CD4-positive, alpha-beta T cell treated with Interleukin-15 for 1 hour (primary cell): Measurements from ENCODE around the gene SMPD3.

Source experiments
- DNase-seq: peaks from one replicate; pipeline ENCODE4 v3.0.0-alpha.2; 2020

The SMPD3 gene

DNA sequence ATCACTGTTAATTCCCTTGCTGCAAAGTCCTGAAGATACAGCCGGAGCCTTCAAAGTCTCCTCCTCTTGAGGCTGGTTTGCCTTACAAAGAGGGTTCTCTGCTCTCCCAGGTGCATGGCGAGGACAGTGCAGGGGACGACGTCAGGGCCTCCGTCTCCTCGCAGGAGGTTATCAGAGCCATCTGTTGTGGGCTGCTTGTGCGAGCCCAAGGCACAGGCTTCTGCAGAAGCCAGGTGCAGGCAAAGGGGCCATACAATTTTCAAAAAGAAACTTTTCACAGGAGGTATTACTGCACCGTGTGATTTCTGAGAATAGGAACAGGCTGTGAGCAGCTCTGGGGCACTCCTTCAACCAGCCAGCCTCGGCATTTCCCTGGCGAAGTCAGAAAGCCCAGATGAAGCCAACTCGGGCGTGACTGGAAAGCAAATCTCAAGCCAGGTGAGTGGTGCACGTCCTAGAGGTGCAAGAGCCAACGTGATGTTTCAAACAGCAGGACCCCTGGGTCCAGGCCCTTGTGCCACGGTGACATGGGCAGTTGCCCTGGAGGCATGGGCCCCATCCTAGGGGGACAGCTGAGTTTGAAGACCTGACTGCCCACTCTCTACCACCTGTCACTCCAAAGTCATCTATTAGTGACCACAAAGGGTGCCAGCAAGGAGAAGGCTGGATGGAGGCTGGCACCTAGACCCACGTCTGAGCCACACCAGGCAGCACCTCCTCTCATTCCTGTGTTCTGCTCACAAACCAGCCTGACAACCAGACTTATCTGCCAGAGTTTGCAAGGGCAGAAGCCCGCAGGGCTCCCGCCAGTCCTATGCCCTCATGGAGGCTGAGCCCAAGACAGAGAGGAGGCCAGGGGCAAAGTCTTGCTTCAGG, 68.6 kb downstream of the SMPD3 start:
- no peak for DNase-seq

DNA sequence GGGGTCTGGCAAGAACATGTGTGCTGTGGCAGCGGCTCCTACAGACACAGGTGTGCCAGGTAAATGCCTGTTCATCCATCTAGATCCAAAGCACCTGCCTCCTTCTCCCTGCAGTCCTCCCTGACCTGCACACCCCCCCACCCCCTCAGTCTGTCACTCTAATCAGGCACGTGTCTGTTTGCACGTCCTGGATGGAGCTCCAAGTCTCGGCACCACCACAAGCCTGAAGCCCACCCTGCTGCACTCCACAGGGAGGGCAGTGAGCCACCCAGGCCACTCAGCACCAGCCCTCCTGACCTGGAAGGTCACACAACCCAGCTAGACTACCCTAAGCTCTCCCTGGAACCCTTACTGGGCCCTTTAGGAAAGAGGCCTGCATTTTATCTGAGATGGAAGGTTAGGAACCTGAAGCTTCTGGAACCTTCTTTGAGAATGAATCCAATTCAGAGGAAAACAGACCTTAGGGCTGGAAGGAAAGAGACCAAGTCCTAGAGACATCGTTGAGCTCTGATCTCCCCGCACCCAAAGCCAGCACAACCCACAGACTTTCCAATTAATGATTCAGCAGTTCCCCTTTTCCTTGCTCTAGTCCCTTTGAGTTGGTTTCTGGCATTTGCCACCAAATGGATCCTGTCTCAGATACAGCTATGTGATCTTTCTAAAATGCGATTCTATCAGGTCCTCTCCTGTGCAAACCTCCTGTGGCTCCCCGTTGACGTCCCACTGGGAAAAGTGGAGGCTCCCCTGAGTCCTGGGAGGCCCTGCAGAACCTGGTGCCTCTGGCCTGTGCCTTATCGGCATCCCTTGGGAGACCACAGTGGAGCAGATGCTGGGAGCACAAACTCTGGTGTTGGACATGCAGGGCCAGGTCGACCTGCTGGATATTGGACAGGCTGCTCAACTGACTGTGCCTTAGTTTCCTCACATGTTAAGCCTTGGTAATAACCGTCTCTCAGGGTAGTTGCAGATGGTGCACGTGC, 69.6 kb downstream of the SMPD3 start:
- DNase-seq: no peak

DNA sequence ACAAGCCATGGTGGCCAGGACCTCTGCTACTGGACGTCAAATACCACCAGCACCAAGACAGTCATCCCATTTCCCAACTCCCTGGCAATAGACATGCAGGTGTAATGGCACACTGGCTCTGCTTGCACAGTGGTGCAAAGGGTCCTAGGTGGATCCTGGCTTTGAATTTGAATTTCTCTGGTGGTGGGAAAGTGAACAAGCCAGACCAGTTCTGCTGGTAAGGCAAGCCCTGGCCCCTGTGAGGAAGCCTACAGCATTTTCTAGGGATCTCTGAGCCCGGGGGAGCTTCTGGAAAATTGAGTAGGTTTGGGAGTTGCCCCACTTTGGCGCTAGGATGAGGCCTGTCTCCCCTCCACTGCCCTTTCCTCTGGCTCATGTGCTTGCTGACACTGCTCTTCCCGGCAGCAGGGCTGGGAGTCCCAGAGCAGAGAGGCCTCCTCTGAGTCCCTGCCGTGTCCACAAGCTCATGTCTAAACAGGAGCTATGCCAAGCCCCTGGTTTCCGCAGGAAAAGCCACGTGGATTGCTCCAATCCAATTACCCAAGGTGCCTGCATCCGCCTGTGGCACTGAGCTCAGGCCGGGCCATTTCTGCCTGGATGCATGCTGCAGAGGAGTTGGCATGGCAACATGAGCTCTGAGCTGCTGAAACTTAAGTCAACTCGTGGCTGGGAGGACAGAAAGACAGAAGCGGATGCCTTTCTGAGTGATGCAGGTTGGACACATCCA, 70.5 kb downstream of the SMPD3 start:
- DNase-seq: no peak

DNA sequence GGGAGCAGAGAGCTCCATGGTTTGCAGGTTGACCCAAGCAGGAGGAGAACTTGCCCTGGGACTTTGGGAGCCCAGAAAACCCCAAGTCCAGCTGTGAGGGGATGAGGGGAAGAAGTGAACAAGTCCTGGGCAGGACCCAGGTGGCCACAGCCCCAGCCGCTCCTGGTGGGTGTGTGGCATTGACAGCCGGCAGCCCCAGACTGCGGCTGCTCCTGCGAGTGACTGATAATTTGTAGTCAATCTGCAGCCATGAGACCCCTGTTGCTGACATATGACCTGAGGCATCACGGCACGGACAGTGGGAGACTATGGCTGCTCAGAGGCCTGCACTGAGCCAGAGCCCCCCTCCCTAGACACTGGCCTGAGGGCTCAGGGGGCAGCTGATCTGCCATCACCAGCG, 71.1 kb downstream of the SMPD3 start:
- no peak for DNase-seq

DNA sequence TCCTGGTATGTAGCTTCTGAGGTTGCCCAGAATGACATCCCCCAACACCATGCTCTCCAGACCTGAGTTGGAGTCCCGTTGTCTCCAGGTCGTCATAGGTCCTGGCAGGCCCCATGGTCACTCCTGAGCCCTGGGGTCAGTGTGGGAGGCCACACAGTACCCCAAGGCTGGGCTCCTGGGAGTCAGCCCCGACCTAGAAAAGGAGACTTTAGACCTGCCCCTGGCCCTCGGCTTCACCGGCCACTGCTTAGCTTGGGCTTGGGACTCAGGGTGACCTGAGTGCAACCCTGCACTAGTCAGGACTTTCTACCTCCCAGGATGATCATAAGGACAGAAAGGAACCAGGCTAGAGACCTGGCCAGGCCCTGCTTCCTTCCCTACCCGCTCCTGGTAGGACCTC, 71.7 kb downstream of the SMPD3 start:
- no peak for DNase-seq

DNA sequence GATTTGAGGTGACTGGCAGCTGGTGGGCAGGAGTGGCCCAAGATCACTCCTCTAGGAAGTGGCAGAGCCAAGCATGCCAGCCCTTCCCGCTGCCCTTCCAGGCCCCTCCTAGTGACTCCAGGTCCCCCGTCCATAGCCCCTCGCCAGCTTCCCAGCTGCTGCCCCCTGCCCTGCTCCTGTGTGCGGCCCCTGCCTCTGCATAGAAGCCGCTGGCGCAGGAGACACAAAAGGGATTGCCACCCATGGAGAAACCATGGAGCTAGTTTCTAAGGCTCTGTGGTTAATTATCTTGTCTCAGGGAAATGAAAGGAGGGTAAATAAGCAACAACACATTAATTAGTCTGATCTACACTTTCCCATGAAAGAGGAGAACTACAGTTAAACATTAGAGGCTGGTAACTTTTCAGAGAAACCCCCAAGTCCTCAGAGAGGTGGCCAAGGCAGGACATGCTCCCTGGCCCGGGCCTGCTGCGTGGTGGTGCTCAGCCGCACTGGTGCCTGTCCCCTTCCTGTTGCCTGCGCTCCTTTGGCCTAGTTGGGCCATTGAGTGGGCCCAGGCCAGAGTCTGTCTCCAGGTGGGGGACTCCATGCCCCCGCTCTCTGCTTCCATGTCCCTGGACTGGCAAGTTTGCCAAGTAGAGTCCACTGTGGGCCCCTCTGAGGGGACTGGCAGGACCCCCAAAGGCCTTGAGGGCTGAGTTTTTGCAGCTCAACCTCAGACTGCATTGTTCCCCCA, 72.3 kb downstream of the SMPD3 start:
- DNase-seq: no peak

DNA sequence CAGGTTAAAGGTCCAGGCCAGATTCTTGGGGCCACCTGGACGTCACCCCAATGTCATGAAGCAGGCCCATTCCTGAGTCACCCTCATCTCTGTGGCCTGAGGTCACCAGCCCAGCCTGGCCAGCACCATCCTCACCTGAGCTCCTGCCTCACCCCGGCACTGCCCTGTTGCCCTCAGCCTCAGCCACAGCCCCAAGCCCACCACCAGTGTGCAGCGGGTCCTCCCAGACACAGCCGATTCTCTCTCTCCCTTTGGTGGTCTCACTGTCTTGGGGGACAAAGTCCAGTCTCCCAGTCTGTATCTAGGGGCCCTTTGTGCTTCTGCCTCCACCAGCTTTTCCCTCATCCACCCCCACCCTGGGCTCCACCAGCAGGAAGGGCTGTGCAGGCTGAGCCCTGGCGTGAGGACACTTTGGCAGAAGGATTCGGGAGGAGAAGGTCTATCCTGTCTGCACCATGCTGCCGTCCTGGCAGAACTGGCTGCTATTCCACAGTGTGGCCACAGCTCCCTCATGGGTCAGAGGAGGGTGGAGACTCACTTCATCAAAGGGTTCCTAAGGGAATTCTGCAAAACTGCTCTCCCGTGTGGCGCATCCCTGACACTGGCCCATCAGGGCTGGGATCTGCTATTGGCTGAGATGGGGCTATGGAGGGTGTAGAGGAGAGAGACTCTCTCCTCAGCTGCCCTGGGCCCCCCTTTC, 73.2 kb downstream of the SMPD3 start:
- DNase-seq: no peak

DNA sequence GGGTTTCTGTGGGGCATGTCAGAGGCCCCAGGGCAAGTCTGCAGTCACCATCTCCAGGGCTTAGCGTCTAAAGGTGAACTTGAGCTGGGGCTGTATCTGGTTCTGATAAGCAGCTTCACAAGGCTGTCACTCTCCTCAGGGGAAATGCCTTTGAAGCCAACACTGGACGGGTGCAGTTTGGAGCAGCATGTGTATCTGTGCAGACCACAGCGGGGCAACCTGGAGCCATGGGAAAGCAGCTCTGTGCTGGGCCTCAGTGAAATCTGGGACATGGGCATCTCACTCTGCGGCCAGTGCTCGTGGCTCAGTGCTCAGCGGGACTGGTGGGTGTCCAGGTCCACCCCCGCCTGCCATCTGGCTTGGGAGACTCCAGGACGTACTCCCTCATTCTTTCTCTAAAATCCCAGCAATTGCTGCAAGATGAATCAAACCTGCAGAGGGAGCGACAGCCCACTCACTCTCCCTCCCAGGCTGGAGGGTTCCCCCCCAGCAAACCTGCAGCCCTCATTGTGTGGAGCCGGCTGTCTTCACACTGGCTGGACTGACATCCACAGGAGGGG, 74.0 kb downstream of the SMPD3 start:
- no peak for DNase-seq

DNA sequence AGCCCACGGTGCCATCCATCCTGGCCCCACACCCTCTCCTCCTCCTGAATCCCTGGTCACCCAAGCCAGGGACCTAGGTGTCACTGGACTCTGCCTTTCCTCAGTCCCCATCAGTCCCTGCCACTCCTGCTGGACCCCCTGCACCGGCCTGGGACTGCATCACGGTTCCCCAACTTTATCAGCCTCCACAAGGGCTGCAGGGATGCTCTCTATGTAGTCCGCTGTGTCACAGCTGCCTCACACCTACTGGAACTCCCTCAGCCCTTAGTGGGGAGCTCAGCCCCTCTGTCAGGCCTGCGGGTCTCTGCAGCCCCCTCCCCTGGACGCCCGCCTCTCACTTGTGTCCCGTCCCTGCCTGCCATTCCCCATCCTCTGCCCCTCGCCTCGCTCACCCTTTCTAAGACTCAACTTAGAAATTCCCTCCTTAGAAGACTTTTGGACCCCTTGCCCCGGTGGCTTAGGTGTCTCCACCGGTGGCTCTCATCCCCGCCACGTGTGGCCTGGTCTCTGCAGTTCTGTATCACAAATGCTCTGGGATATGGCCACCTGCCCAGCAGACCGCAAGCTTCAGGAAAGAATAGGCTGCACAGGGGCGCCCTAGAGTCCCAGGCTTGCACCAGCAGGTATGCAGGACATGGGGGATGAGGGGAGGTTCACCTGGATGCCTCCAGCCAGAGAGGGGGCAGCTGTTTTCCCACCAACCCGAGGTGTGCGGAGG, 74.6 kb downstream of the SMPD3 start:
- no peak for DNase-seq

DNA sequence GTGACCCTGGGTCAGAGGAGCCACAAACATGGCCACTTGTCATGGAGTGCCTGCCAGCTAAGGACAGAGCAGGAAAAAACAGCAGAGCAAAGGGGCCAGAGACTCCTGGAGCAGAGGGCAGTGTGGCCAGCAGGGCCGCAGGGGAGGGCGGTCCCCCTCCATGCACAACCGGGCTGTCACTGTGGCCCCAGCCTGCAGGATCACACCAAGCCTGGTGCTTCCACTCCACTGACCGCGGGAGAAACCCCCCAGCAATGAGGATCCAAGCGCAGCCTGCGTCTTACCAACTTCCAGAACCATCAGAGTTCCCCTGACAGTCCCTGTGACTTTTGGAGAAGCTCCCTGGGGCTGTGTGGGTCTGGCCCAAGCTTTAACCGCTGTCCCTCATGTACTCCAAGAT, 75.5 kb downstream of the SMPD3 start:
- no peak for DNase-seq

DNA sequence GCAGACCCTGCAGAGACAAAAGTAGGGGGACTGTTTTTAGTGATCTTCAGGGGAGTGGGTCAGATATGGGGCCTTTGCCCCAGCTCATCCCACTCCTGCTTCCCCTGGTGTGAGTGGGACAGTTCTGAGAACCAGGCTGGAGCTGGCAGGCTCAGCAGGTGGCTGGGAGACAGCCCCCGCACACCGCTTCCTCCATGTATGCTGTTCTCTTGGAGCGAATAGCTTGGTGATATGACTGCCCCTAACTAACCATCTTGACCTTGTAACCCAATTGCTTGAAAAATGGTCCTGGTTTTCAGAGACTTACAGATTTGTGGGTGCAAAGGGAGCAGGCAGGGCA, 76.0 kb downstream of the SMPD3 start:
- no peak for DNase-seq

DNA sequence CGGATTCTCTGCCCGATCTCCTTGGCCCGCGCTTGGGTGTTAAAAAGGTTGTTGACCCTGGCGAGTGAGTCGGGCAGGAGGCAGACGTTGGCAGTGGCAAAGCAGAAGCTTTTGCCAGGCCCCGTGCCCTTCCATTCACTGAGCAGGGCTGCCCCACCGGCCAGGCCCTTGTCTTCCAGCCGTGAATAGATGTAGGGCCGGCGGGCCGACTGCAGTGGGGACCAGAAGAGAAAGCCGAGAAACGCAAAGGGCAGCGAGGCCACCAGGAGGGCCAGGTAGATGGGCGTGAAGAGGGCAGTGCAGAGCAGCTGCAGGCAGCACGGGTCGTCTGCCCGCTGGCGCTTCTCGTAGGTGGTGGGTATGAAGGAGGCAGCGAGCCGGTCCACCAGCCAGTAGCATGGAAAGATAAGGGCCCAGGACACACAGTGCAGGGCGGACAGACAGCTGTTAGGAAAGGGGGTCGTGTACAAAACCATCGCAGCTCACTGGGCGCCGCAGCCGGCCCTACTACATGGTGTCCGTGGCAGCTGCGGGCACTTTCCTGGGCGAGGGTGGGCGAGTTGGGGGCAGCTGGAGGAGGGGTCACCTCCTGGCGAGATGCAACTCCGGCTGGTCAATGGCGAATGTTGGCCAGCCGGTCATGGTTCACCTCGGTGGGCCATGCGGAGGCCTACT, 76.5 kb downstream of the SMPD3 start:
- DNase-seq: no peak

DNA sequence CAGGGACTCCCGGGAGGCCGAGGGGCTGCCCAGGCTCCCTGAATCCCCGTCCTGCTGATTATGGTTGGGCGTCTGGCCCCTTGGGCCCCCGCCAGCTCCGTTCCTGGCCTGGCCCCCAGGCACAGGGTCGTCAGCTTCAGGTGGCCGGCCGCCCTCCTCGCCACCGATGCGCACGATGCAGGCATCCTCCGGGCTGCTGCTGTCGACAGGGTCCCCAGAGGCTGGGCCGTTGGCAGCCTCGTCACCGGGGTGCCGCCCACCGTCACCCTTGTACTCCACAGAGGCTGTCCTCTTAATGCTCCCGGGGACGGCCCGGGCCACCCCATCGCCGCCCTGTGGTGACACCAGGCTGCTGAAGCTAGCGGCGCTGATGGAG, 77.0 kb downstream of the SMPD3 start:
- no peak for DNase-seq

DNA sequence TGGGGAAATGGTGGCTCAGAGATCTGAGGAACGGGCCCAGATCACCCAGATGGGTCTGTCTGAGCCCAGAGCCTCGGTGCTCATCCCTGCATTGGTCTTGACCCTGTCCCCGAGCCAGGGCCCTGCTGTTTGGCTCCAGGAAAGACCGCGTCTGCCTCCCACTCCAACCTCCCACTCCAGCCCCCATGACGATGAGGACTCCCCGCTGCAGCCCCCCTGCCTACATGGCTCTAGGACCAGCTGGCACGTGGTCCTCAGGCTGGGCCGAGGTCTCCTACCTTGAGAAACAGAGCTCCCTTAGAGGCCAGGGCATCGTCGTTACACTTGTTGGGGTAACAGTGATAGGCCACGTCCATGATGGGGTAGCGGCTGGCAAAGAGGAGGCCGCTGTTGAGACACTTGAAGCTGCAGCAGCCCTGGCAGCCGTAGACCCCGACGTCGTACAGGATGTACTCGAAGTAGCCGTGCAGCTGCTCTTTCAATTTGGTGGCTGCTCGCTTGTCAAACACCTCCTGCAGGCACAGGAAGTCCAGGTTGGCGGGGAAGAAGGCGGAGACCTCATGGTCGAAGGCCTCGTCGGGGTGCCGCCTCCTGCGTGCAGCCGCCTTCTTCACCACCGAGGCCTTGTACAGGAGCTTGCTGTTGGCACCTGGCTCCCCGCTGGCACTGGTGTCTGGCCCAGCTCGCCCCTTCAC, 77.6 kb downstream of the SMPD3 start:
- peak; percentile 38 for DNase-seq

DNA sequence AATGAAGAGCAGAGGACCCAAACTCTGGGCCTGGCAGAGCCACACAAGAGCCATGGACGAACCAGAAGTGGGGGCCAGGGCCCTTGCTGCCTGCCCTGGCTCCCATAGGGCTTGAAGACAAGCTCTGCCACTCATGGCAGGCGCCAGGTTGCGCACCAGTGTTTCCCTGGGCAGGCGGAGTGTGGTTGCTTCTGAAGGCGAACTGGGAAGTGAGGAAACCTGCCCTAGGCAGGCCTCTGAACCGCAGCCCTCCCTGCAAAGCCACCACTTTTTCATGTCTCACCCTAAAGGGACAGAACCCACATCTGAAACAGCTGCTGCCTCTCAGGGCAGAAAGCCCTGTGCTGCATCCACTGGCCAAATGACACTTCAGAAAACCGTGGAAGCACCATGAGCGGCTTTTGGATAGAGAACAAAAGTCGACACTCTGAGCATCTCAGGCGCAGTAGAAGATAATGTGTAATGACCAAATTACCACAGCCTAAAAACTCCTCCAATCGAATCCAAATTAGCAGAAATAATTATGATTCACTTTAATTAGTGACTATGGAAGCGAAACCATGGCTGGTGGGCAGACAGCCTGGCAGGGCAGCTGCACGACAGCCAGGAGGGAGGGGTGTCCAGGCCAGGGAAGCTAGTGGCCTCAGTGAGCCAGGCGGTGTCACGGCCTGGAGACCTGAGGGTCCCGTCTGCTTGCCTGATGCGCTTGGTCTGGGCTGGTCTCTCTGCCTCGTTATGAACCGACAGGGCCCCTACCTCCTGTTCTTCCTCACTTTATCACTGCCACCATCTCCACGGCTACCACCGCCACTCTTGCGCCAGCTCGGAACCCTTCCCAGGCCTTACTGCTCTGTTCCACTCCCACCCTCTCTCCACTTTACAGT, 78.4 kb downstream of the SMPD3 start:
- peak; percentile 29 for DNase-seq

DNA sequence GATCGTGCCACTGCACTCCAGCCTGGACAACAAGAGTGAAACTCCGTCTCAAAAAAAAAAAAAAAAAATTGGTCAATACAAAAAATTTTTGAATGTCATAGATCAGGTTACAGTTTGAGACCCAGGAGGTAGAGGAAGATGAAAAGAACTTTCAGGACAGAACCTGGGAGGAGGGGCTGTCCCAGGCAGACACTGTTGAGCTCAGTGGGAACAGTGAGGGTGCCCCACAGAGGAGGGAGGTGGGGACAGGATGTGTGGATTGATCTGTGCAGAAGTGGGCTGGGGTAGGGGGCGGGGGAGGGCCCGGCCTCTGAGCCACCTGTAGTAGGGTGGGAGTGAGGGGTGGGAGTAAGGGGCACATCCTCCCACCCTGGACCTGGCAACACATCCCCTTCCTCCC, 79.1 kb downstream of the SMPD3 start:
- no peak for DNase-seq

DNA sequence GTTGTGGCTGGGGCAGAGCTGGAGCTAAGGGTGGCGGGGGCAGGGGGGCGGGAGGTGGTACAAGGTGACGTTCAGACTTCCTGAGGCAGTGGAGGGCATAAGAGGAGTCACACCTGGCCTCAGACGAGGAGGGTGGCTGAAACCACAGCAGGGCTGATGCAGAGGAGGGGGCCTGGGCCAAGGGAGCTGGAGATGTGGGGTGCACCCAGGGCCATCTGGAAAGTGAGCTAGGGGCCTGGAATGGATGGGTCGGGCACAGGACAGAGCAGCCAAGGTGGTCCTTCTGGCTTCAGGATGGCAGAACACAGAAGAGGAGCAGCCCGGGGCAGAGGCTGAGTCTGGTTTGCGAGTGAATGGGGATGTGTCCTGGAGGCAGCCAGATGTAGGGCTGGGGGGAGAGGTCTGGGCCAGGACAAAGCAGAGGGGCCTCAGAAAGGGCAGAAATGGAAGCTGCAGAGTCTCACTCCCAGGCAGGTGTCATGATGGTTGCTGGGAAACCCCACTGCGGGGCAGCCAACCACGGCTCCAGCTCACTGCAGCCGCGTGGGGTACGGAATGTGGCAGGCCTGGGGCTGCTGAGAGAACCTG, 79.9 kb downstream of the SMPD3 start:
- DNase-seq: no peak

DNA sequence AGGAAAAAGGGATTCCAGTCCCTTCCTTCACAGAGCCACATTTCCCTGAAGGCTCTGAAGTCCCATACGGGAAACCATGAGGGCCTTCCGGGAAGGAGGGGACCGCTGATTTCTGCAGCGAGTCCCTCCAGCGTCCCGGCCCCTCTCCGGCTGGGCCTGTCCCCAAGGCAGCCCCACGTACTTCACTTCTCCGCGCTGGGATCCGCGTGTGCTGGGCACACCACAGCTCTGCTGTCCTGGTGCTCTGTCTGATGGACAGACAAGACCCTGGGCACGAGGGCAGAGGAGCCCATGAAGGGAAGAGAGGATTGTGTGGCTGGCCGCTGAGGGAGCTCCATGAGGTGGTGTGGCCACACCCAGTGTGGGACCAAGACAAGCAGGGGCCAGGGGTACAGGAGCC, 80.4 kb downstream of the SMPD3 start:
- DNase-seq: no peak
